T-helper 17 cell (primary cell): ENCODE results near the gene SLC12A7. TPM values are rescaled to one million over a fixed set of nuclear protein-coding genes. Genes with fewer than 3 reads are reported as not detected.
"Not testable (repeated sequence)": the region's sequence is repeated elsewhere in the genome, so short reads cannot be mapped to it uniquely, and the experiment has no call there.

Experiments used
- ATAC-seq: fragments of 150-1000 bp; cut with Tn5 transposase; 2 replicates; pipeline ENCODE4 v1.10.0; 2021; ENCODE audit warnings: mild to moderate bottlenecking, moderate library complexity
- DNase-seq, 3 donors: peaks; one replicate each; pipeline versions ENCODE4 v3.0.0 to v3.0.0-alpha.2; 2020 to 2021
- H3K9me3 ChIP-seq: one replicate; pipeline ENCODE4 v1.7.0; 2013; ENCODE audit warnings: low read length, mild to moderate bottlenecking; ENCODE audit not compliant: control insufficient read depth, poor library complexity, severe bottlenecking
- H3K27ac Mint-ChIP-seq: one replicate; pipeline ENCODE4 v1.8.0; 2022; ENCODE audit warnings: mild to moderate bottlenecking, moderate library complexity, mixed read lengths
- H3K27me3 Mint-ChIP-seq: one replicate; pipeline ENCODE4 v1.8.0; 2022; ENCODE audit warnings: mixed read lengths
- H3K36me3 Mint-ChIP-seq: one replicate; pipeline ENCODE4 v1.8.0; 2022; ENCODE audit warnings: low read depth, mixed read lengths
- H3K4me1 Mint-ChIP-seq: one replicate; pipeline ENCODE4 v1.8.0; 2022; ENCODE audit warnings: mild to moderate bottlenecking, mixed read lengths
- H3K4me3 Mint-ChIP-seq: one replicate; pipeline ENCODE4 v1.8.0; 2022; ENCODE audit warnings: mild to moderate bottlenecking, moderate library complexity, mixed read lengths
- total RNA-seq, 4 donors: library from RNA in 2 of 4; stranded (reverse) in 2 of 4; gene quantifications; one replicate each; pipeline ENCODE4 v1.2.3 and lab custom pipeline; 2022 to 2026

The SLC12A7 gene
- total RNA-seq, 2 donors from 2014 or later, result 36.6 to 88.0 TPM

DNA sequence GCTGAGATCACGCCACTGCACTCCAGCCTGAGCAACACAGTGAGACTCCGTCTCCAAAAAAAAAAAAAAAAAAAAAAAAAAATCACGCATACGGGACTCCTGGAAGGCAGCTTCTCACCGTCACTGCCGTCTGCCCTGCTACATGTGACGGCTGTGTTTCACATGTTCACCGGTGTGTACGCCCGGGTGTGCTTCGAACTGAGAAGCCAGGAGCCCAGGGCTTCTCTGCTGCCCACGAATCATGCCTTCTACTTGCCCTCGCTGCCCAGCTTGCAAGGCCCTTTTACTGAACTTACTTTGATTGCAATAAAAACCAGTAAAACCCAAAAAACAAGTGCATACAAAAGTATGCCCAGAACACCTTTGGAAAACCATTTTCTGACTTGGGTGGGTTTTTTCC, 109.0 kb downstream of the SLC12A7 start:
- no peaks in the 10 kb centered on the region for H3K9me3 ChIP-seq
- Mint-ChIP-seq H3K36me3 (peaks cover under 1% of the 10 kb centered on the region), H3K4me1 (peaks cover 13% of the 10 kb centered on the region), H3K4me3 (peak overlapping the region; percentile 86), H3K27ac (no peak overlapping the region), H3K27me3 (peaks cover 25% of the 10 kb centered on the region)
- no peak for ATAC-seq
- DNase-seq, result peak in 1 of 3 donors; percentile 3

DNA sequence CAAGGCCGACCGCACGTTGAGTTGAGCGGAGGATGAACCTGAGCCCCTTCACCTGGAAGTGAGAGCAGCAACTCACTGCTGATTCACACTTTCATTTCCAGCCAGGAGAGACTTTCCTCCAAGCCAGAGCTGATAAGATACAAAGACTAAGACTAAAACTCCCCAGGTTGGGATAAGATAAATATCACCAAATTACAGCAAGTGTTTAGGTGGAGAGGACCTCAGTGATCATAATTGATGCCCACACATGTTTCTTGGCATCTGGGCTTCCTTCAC, 109.7 kb downstream of the SLC12A7 start:
- no peaks in the 10 kb centered on the region for H3K9me3 ChIP-seq
- Mint-ChIP-seq H3K4me3 (peak overlapping the region; percentile 41), H3K4me1 (peaks cover 14% of the 10 kb centered on the region), H3K27me3 (peaks cover 18% of the 10 kb centered on the region), H3K36me3 (no peaks in the 10 kb centered on the region), H3K27ac (no peak overlapping the region)
- no peak for DNase-seq
- ATAC-seq, result no peak

DNA sequence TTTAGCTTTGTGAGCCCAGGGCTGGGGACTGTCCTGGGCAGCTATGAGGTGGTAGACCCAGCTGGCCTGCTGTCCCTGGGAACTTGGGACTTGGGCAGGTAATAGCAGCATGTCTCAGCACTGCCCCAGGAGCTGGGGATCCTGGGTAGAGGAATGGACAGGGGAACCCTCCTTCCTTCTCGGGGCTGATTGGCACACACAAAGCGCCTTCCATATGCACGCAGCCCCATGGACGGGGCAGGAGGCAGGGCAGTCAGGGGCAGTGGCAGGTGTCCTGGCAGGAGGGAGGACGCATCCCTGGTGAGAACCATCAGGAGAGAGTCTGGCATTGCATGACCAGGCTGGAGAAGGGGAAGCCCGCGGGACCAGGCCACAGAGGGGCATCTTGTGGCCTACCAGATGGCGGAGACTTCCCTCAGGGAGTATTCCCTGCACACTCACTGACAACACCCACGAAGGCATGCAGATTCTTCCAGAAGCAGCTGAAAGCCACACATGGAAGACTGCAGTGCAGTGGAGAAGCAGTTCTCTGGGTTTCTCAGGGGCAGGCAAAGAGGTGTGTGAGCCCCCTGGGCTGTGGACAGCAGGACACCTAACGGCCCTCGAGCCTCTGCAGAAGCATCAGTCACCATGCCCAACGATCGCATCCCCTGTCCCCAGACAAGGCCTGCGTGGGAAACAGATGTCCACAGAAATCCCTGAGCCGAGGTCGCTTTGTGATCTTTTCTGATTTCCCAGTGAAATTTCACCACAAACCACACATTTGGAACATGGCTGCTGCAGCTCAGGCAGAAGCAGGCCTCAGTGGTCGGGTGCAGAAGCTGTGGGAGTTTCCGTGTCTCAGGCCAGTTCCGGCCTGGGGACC, 110.2 kb downstream of the SLC12A7 start:
- DNase-seq (peak in 1 of 3 donors; percentile 2), ATAC-seq (no peak)
- Mint-ChIP-seq H3K4me3 (peak overlapping the region; percentile 41), H3K27me3 (peaks cover 13% of the 10 kb centered on the region), H3K27ac (no peak overlapping the region), H3K4me1 (peaks cover 19% of the 10 kb centered on the region), H3K36me3 (no peaks in the 10 kb centered on the region)
- no peaks in the 10 kb centered on the region for H3K9me3 ChIP-seq

DNA sequence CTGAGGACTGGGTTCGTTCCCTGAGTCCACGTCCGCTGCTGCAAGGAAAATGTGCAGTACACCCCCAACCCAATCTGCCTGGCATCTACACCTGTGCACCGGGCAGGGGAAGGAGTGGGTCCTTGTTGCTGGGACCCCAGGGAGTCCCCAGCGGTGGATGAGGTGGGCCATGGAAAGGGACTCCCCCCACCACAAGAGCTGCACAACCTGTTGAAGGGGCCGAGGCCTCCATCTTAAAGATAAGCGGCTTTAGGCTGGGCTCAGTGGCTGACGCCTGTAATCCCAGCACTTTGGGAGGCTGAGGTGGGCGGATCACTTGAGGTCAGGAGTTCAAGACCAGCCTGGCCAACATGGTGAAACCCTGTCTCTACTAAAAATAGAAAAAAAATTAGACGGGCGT, 111.0 kb downstream of the SLC12A7 start:
- H3K27ac Mint-ChIP-seq, H3K36me3 Mint-ChIP-seq, H3K9me3 ChIP-seq, H3K27me3 Mint-ChIP-seq, H3K4me3 Mint-ChIP-seq, ATAC-seq, DNase-seq: not testable (repeated sequence)
- H3K4me1 Mint-ChIP-seq, result peaks cover 19% of the 10 kb centered on the region

Other genes with a start within 250 kb of the SLC12A7 start
- 100 to 1,000 TPM; 179 to 200 TPM for gene BRD9, start 219.3 kb downstream of the SLC12A7 start, total RNA-seq
- 1 to 10 TPM; 1.0 to 2.6 TPM for gene TRIP13, start 219.2 kb downstream of the SLC12A7 start, total RNA-seq
- gene NKD2, start 103.3 kb downstream of the SLC12A7 start, total RNA-seq, result not detected
- not detected for gene SLC6A19, start 89.5 kb upstream of the SLC12A7 start, total RNA-seq
- not detected for gene SLC6A18, start 113.3 kb upstream of the SLC12A7 start, total RNA-seq
- gene TERT, start 183.0 kb upstream of the SLC12A7 start, total RNA-seq, result under 1 TPM; 0.10 to 0.80 TPM
- 10 to 100 TPM; 70.5 to 80.9 TPM for gene CLPTM1L, start 233.0 kb upstream of the SLC12A7 start, total RNA-seq